Stimulated activated CD8-positive, alpha-beta memory T cell treated with anti-CD3 and anti-CD28 coated beads, Interleukin-4, amount 100 ng/mL, for 4 hours (primary cell): Measurements from ENCODE around the gene KCNMA1.

Experiments used
- DNase-seq, 2 donors: peaks; one replicate each; pipeline ENCODE4 v3.0.0-alpha.2; 2020; ENCODE audit warnings: low read depth in 2 of 2, low spot score in 1 of 2

KCNMA1 gene

GRCh38 chr10:77290528-77291155, 347.0 kb downstream of the KCNMA1 start:
- no peak for DNase-seq

DNA sequence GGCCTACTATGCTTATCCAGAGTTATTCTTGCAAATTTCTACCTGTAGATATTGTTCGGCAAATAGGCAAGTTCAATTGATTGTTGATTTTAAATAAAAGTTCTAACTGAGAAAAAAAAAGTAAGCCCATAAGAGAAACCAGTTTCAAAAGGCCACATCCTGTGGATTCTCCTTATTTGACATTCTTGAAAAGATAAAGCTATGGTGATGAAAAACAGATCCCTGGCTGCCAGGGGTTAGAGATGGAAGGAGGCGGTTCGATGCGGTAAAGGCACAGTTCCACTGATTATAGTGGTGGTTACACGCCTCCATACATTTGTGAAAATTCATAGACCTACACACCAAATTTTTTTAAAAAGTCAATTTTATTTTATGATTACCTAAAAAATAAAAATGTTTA, 347.8 kb downstream of the KCNMA1 start:
- no peak for DNase-seq

DNA sequence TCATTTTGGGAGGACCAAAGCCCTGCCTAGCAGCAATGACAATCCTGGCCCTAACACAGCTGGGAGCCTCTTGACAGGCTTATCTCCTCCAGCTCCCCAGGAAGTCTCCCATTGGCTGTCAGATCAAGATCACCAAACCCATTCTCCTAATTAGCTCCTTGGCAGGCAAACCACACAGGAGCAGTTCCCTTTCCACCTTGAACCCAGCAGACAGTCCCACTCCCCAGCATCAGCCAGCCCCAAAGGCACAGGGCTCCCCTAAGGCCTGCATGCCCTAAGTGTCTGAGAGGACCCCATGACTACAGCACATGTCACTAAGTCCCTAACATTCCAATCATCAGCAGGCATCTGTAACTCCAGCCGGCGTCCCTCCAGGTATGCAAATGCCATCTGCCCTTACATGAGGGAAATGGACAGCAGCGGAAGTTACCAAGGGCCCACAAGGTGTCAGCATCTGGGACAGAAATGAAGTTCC, 348.5 kb downstream of the KCNMA1 start:
- no peak for DNase-seq

DNA sequence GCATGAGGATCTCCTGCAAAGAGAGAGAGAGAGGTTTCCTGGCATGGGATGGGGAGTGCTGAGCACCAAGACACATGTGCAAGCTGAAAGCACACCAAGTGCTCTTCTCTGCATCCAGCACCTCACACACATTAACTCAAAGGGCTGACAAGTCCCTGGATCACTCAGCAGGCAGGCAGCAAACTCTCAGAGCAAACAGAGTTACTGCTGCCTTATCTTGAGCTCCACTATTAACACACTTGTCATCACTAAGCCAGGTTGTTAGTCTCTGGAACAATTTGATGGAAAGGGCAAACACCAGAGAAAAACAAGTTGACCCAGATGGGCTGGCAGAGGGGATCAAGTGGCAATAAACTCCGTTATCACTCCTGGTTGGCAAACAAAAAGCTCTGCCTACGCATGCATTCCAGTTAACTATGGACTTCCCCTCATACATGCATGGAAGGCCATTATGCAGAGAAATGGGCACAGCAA, 349.9 kb downstream of the KCNMA1 start:
- no peak for DNase-seq

- no peak for DNase-seq
These were observed 350.8 kb downstream of the KCNMA1 start for GRCh38 chr10:77286531-77287508.

- DNase-seq: no peak
These were observed 352.0 kb downstream of the KCNMA1 start for GRCh38 chr10:77285529-77286182.

DNA sequence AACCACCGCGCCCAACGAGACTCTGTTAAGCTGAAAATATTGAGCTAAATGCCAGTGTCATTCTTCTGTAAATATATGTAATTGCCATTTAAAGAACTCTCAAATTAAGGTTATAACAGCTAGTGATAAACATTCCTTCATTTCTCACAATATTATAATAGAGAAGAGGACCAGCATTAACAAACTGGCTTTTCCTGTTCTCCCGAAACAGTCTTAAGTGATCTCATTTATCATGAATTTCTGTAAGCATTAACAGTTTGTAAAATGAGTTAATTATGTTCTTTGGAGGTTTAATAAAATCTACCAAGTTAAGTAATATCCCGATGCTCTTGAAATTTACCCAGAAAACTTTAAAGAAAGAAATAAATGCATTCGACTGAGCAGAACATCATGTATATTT, 352.8 kb downstream of the KCNMA1 start:
- no peak for DNase-seq

DNA sequence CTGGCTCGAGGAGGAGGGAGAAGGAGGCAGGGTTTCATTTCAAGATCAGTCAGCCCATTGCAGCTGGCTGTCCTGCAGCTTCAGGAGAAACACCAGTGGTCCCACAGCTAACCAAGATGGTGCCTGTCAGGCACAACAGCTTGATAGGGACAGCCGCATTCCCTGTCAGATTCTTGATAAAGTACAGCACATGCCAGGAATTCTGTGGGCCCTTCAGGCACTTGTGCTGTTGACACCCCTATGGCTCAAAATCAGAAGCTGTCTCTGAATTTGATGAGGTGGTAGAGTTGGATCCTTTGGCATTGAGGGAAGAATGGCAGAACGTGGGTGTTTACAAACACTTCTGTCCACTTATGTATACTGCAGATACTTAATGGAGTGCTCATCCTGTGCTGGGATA, 354.3 kb downstream of the KCNMA1 start:
- DNase-seq: no peak

- DNase-seq: no peak
These were observed 355.4 kb downstream of the KCNMA1 start for GRCh38 chr10:77282163-77282562.

- DNase-seq: no peak
These were observed 355.9 kb downstream of the KCNMA1 start for GRCh38 chr10:77281719-77282118.

- DNase-seq: no peak
These were observed 358.4 kb downstream of the KCNMA1 start for GRCh38 chr10:77279207-77279606.

GRCh38 chr10:77274046-77274795, 363.4 kb downstream of the KCNMA1 start:
- DNase-seq: no peak

GRCh38 chr10:77269163-77269562, 368.4 kb downstream of the KCNMA1 start:
- DNase-seq: no peak

DNA sequence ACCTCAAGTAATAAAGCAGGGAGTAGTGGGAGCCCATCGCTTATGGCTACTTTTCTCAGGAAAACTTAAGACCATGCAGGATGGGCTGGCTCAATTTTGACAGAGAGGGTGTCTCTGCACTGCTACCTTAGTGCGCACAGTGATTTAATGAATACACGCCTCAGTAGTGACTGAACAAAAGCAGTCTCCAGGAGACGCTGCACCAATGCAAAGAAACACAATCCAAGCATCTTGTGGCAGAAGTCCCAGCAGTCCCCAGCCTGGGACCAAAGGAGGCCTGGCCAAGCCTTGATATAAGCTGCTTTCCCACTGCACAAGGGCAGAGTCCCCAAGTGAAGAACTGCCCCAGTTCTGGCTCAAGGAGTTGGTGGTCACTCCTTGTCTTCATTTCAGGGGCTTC, 368.9 kb downstream of the KCNMA1 start:
- no peak for DNase-seq

GRCh38 chr10:77267703-77268675, 369.6 kb downstream of the KCNMA1 start:
- no peak for DNase-seq

GRCh38 chr10:77266242-77266641, 371.4 kb downstream of the KCNMA1 start:
- no peak for DNase-seq

DNA sequence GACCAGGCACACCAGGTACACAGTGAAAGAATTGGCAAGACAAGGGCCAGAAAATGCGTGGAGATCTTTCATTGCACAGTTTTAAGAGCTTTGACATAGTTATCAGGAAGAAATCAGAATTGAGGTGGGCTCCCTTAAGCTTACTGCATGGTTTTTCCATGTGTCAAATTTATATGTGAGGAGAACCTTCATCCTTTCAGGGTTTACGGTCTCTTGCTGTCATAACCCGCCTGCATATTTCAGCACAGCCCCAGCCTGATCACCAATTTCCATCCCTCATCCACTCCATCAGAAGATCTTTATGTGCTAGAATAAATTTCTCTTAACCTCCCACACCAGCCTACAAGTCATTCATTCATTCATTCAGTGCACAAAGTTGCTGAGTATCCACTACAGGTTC, 373.1 kb downstream of the KCNMA1 start:
- DNase-seq: no peak

- DNase-seq: no peak
These were observed 373.5 kb downstream of the KCNMA1 start for GRCh38 chr10:77264107-77264506.

GRCh38 chr10:77263700-77264099, 373.9 kb downstream of the KCNMA1 start:
- DNase-seq: no peak

DNA sequence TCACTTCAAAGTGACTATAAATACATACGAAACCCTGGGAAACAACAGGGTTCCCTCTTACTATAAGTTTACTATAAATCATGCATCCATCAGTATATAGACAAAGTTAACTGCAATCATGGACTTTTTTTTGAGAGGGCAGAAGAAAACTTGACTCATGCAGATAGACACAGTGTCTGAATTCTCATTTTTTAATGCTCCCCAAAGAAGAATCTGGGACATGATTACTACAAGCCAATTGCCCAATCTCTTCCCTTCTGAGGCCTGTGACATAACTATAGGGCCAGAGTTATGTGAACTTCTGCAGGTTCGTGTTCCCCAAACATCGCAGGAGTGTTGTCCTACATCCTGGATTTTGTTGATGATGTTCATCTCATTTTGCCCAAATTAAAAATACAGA, 376.5 kb downstream of the KCNMA1 start:
- DNase-seq: no peak
